Activated CD4-positive, CD25-positive, alpha-beta regulatory T cell treated with anti-CD3 and anti-CD28 coated beads, Interleukin-2, amount 50 U/mL, for 72 hours (primary cell): ENCODE data around the gene TPD52L1.
"Not testable (repeated sequence)": the region's sequence is repeated elsewhere in the genome, so short reads cannot be mapped to it uniquely, and the experiment has no call there.

Experiments used
- DNase-seq: peaks from one replicate; pipeline ENCODE4 v3.0.0; 2021

The TPD52L1 gene

DNA sequence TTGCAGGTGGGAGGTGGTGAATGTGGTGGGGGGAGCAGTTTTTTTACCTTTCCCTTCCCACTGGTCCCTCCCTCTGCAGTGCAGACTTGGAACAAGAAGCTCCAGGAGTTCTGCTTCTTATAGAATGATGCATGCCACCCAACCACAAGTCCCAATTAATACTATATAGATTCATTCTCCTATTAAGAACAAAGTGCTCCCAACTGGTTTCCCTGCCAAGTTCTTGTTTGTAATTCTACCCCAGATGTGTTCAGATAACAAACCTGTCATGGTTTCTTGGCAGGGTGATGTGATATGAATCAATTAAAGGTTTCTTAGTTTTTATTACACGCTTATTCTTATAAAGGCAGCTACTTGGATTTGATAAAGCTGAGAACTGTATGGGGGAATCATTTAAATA is 124.3 kb downstream of the TPD52L1 start:
- DNase-seq: no peak

DNA sequence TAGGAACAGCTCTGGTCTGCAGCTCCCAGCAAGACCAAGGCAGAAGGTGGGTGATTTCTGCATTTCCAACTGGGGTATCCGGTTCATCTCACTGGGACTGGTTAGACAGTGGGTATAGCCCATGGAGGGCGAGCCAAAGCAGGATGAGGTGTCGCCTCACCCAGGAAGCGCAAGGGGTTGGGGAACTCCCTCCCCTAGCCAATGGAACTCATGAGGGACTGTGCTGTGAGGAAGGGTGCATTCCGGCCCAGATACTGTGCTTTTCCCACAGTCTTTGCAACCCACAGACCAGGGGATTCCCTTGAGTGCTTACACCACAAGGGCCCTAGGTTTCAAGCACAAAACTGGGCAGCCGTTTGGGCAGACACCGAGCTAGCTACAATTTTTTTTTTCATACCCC is 126.4 kb downstream of the TPD52L1 start:
- no peak for DNase-seq

DNA sequence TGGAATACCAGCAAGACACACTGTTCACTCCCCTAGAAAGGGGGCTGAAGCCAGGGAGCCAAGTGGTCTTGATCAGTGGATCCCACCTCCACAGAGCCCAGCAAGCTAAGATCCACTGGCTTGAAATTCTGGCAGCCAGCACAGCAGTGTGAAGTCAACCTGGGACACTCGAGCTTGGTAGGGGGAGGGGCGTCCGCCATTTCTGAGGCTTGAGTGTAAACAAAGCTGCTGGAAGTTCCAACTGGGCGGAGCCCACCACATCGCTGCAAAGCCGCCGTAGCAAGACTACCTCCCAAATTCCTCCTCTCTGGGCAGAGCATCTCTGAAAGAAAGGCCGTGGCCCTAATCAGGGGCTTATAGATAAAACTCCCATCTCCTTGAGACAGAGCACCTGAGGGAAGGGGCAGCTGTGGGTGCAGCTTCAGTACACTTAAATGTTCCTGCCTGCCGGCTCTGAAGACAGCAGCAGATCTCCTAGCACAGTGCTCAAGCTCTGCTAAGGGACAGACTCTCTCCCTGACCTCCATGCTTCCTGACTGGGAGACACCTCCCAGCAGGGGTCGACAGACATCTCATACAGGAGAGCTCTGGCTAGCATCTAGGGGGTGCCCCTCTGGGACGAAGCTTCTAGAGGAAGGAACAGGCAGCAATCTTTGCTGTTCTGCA is 126.9 kb downstream of the TPD52L1 start:
- DNase-seq: not testable (repeated sequence)

DNA sequence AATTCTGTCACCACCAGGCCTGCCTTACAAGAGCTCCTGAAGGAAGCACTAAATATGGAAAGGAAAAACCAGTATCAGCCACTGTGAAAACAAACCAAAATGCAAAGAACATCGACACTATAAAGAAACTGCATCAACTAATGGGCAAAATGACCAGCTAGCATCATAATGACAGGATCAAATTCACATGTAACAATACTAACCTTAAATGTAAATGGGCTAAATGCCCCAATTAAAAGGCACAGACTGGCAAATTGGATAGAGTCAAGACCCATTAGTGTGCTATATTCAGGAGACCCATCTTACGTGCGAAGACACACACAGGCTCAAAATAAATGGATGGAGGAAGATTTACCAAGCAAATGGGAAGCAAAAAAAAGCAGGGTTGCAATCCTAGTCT is 128.9 kb downstream of the TPD52L1 start:
- DNase-seq: not testable (repeated sequence)

GRCh38 chr6:125285353-125285752 is 131.8 kb downstream of the TPD52L1 start:
- no peak for DNase-seq

- no peak for DNase-seq
These were observed 132.4 kb downstream of the TPD52L1 start for GRCh38 chr6:125285936-125286335.

- no peak for DNase-seq
These were observed 134.1 kb downstream of the TPD52L1 start for GRCh38 chr6:125287718-125288117.

GRCh38 chr6:125293587-125293986 is 140.0 kb downstream of the TPD52L1 start:
- DNase-seq: no peak

DNA sequence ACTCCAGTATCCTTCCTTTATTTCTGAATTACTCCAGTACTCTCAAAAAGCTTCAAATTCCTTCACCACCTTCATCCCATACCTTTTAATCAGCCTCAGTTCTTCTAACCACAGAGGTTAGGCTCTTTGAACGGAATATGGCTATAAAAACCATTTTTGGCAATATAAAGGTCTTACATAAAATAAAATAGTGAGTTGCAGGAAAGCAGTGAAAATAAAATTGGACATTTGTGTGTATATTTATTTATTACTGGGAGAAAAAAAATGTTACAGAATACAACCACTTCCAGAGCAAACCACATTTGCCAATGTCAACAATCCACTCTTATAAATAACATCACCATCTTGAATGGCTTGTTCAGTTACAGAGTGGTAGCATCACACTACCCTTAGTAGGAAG is 140.5 kb downstream of the TPD52L1 start:
- DNase-seq: no peak

DNA sequence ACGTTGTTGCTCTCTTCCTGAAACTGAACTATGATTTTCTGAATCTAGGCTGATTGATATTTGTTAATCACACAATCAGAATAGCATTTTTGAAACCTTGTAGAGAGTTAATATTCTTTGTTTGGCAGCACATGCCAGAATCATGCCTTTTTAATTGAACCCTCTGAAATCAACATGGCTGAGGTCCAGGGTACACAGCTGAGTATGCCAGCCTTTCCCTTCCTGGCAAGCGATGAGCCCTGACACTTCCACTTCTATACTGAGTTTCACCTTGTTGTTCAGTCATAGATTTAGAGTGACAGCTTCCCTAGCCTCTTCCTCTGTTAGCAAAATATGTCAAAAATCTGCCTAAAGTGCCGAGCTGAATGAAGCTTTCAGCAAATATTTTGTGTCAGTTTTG is 141.4 kb downstream of the TPD52L1 start:
- no peak for DNase-seq

DNA sequence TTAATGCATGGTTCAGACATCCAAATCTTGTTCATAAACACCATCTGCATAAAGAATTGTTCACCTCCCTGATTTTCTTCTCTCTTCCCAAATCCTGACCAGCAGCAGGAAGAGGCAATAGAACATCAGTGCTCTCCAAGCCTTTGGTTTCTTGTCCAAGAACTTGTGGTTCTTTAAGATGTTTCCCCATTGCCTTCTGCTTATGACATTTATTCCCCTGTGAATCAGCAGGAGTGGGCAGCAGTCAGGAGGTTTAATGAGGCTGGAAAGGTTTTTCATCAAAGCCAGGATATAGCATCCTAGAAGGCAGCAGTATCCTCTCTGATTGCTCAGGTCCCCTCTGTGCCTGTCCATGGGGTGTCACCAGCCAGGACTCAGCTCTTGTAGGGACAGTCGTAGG is 142.9 kb downstream of the TPD52L1 start:
- no peak for DNase-seq

- no peak for DNase-seq
These were observed 145.7 kb downstream of the TPD52L1 start for GRCh38 chr6:125299257-125299656.

DNA sequence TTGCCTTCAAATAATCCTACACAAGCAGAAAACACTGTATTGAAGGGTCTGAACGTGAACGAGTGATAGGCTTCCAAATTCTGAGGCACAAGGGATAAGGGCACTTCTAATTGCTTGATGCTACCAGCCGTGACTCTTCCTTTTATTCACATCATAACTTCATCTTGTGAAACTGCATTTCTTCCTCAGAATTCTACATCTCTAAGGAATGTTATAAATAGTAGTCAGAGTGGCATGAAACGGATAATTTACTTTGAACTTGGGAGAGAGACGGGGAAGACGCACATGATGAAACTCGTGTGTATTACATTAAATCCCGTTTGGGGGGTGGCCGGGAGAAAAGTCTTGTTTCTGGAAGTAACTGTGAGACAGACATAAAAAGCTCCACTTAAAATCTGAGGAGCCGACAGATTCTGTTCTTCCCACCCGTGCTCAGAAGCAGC is 147.4 kb downstream of the TPD52L1 start:
- DNase-seq: no peak

GRCh38 chr6:125301435-125302391 is 148.1 kb downstream of the TPD52L1 start, which contains the start of gene HDDC2:
Gene HDDC2 (minus strand): TSS chr6:125301967. CDS start chr6:125301932, 35 bp downstream.
- peak; percentile 72 for DNase-seq

DNA sequence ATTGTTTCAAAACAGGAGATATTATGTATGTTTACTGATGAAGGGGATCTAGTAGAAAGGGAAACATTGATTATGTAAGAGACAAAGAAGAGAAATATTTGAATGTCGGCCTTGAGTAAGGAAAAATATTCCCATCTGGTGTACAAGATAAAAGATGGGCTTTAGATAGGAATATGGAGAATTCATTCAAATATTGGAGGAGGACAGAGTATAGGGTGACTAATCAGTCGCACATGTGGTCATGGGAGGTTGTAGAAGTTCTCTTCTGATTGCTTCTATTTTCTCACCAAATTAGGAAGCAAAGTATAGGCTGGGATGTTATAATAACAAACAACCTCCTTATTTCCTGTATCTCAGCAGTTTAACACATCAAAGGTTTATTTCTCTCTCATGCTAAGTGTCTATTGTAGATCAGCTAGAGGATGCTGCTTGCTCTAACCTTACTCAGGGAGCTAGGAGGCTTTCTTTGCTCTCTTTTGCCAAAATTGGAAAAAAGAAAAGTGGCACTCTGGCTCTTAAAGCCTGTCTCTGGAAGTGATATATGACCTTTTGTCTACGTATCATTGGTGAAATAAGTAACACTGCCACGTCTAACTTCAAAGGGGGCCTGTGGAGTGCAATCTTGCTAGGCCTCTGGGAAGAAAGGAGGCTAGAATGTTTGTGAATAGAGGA is 149.4 kb downstream of the TPD52L1 start:
- DNase-seq: no peak

GRCh38 chr6:125303512-125303854 is 149.9 kb downstream of the TPD52L1 start:
- DNase-seq: no peak

- no peak for DNase-seq
These were observed 151.5 kb downstream of the TPD52L1 start for GRCh38 chr6:125304970-125305660.

DNA sequence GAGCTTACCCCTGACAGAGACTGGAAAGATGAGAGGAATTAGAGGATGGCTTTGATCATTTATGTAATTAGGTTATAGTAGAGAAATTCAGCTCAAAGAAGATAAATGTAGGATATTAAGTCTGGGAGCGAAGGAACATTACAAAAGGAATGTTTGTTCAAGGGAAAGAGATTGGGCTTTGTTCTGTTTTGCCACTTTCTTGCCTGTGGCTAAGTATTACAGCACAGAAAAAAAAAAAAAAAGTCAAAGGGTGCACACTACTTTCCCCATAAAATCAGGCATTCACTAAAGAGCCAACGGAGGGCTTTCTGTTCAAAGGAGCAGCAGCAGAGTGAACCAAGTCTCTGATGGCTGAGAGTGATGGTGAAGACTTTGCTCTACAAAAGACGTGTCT is 153.2 kb downstream of the TPD52L1 start:
- no peak for DNase-seq

DNA sequence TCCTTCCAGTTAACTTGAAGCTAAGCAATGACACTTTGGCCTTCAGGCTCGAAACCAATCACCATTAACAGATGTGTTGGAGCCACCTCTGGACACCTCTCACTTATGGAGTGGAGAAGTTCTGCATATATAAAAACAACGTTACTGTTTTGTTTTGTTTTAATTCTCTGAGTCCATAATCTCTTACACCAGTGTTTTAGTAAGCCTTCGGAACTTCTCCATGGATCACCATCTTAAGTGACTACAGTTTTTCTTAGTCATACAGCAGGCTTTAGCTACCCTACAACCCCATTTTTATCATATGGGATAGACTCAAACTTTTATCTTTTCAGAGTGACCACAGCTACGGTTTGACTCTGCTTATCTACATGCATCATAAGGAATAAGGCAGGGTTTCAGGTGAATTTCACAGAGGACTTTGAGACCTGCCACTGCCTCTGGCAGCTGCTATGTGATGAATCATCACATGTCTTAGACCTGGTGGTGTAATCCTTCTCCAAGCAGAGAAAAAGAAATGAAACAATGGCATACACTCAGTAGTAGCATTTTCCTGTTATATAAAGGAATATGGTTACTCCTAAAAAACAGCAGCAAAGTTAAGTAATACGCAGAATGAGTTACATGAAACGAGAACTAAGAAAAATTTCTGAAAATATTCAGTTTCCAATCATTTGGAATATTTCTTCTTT is 153.7 kb downstream of the TPD52L1 start:
- DNase-seq: no peak

DNA sequence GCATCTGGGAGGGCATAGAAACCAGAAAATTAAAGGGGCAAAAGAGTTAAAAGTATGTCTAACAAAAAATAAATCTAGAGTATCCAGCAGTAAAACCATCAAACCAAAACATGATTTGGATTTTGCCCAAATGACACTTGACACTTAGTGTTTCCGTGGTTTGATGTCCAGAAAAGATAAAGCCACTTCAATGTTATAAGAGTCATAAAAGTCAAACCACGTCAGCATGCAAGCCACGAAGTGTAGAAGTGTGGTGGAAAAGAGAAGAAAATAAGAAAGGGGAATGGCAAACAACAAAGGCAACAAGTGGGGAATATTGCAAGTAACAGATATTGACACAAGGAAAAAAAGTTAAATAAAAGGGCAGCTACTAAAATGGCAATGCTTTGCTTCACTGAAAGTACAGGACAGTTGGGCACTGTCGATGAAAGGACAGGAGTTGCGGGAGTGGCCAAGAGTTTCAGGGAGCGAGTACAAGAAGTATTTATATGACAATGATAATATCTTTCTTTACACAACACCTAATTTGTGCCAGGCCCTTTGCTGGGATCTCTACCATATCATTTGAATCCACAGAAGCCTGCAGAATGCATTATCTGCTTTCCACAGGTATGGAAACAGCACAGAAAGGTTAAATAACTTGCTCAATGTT is 154.5 kb downstream of the TPD52L1 start:
- DNase-seq: no peak

- no peak for DNase-seq
These were observed 157.5 kb downstream of the TPD52L1 start for GRCh38 chr6:125310994-125311649.
